DMS 273 (cell line): Measurements from ENCODE around the gene APOO.
"Not testable (repeated sequence)": the region's sequence is repeated elsewhere in the genome, so short reads cannot be mapped to it uniquely, and the experiment has no call there.

ENCODE experiments used
- DNase-seq: peaks from one replicate; lab custom pipeline; 2025; ENCODE audit not compliant: unreplicated experiment; lab: John Stamatoyannopoulos, UW

APOO gene

GRCh38 chrX:23861215-23861896 is 46.4 kb downstream of the APOO start:
- DNase-seq: no peak

GRCh38 chrX:23859238-23859637 is 48.5 kb downstream of the APOO start:
- not testable (repeated sequence) for DNase-seq

GRCh38 chrX:23857935-23858334 is 49.8 kb downstream of the APOO start:
- DNase-seq: no peak

DNA sequence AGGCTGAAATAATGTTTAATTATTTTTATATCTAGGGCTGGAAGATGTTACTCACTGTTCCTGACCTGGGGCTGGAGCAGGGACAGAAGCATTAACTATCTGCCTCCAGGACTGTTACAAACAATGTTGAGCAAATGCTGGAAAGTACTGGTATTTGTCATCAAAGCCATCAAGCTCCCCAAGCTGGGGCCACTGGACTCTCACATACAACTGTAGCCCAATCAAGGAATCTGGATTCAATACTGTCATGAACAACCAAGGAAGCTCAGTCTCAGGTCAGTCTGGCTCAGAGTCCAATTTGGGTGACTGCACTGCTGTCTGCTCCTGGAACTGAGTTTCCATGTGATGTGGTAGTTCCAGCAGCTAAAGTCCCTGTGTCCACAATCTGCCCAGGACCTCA is 50.4 kb downstream of the APOO start:
- no peak for DNase-seq

DNA sequence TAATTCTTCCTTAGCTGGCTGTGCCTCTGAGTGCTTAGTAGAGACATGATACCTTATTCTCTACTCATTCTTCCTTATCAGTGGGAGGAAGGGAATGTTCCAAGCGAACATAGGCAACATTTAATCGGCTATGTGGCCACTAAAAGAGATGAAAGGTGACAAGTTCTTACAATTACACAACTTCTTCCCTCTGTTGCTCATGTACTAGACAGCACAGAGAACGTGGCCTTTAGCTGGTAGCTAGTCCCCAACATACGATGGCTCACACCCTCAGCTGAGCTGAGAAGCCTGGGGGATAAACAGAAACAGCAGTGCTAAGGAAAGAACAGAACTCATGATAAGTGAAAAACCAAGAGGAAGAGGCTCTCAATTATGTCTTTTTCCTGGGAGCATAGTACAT is 52.2 kb downstream of the APOO start:
- DNase-seq: no peak

DNA sequence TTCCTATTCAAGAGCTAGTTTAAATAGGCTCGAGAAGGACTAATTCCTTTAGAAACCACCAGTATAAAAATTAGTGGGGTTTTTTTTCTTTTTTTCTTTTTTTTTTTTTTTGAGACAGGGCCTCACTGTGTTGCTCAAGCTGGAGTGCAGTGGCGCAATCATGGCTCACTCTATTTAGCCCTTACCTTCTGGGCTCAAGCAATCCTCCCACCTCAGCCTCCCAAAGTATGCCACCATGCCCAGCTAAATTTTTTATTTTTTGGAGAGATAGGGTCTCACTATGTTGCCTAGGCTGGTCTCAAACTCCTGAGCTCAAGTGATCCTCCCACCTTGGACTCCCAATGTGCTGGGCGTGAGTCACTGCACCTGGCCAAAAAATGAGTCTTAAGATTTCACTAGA is 52.8 kb downstream of the APOO start:
- DNase-seq: no peak

- no peak for DNase-seq
Measured at GRCh38 chrX:23854122-23854521, 53.6 kb downstream of the APOO start.

GRCh38 chrX:23851544-23851943 is 56.2 kb downstream of the APOO start:
- DNase-seq: no peak

DNA sequence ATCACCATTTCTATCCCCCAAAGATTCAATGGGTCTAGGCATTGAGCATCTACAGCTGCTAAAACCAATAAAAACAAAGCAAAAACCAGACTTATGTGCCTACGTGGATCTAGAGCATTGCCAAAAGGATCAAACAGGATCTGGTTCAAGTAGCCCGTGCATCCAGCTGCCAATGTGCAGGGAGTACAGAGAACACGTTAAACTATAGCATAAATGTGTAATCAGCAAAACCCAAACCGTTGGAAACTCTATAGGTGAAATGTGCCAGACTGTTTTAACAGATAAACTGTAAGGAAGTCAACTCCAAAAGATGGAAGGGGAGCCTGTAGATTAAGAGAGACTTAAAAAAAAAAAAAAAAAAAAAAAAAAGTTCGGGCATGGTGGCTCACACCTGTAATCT is 58.5 kb downstream of the APOO start:
- DNase-seq: no peak

DNA sequence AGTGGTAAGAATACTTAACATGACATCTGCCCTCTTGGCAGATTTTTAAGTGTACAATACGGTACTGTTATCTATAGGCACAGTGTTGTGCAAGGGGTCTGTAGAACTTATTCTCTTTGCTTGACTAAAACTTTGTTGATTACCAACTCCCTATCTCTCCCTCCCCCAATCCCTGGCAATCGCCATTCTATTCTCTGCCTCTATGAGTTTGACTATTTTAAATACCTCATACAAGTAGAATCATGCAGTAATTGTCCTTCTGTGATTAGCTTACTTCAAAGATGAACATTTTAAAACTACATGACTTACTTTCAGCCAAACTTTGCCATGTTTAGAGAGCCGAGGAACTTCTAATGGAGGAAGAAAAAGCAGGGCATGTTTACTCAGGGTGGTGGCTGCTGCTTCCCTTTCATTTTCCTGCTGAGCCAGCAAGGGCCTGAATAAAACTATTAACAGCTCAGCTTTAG is 62.4 kb downstream of the APOO start:
- no peak for DNase-seq

- no peak for DNase-seq
Measured at GRCh38 chrX:23844502-23845138, 63.1 kb downstream of the APOO start.

GRCh38 chrX:23841847-23842522 is 65.8 kb downstream of the APOO start:
- no peak for DNase-seq

DNA sequence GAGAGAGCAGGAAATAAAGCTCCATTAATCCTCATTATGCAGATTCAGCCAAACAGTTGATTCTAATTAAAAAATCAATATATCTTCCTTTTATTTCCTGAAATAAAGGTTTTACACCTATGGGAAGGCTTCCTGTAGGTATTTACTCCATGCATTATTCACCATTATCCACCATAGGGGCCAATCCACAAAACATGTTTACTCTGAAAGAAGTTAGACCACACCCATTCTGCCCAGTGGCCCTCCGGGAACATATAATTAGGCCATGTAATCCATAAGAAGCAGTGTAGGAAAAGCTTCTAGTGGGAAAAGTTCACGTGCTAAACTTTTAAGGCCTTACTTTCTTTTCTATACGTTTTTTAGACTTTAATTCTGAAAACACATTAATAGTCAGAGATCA is 67.1 kb downstream of the APOO start:
- no peak for DNase-seq

DNA sequence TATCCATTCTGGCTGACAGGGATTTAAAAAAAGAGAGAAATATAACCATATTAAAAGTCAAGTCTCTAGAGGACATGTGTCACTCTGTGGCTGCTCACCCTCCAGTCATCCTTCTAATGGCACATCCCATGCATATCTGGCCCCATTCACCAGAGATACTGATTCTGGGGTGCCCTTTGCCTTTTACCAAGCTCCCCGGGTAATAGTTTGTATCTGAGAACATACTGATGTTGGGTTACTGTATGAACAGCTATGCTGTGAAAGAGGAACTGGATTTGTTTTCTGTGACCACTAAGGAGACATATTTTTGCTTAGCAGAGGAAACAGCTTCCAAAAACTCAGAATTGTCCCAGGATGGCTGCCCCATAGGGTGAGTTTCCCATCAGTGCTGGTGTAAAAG is 68.8 kb downstream of the APOO start:
- DNase-seq: no peak

GRCh38 chrX:23832721-23833120 is 75.0 kb downstream of the APOO start:
- DNase-seq: no peak

GRCh38 chrX:23828881-23829280 is 78.9 kb downstream of the APOO start:
- no peak for DNase-seq

- DNase-seq: no peak
Measured at GRCh38 chrX:23826653-23827052, 81.1 kb downstream of the APOO start.

DNA sequence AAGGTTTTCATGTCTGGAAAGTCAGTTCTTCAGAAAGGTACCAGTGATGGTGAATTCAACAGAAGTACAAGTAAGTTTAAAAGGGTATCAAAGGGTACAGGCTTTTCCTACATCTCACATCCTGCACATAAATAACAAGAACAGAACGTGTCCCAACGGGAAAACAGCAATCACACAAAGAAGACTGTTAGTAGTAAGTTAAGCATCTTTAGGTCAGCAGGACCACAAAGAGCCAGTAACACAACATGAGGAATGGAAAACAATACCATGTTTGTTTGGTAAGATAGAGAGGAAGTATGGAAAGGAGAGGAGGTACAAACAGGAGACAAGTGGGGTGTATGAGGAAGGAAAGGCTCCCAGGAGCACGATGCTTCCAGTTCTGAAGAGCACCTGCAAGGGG is 81.5 kb downstream of the APOO start:
- no peak for DNase-seq

DNA sequence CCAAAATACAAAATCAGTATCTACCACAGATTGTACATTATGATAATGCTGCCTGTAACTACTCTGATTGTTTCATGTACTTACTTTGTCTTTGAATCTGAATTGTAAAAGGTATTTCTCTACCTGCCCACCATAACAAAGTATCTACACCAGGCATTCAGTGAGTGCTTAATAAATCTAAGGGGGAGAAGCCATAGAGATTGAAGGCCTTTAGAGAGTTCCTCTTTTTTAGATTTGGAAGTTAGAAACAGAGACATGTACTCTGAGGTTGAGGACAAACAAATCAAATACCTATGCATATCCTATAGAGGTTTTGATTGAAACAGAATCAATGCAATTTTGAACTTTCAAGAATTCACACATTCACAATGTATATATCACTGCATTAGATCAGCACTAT is 82.1 kb downstream of the APOO start:
- no peak for DNase-seq

DNA sequence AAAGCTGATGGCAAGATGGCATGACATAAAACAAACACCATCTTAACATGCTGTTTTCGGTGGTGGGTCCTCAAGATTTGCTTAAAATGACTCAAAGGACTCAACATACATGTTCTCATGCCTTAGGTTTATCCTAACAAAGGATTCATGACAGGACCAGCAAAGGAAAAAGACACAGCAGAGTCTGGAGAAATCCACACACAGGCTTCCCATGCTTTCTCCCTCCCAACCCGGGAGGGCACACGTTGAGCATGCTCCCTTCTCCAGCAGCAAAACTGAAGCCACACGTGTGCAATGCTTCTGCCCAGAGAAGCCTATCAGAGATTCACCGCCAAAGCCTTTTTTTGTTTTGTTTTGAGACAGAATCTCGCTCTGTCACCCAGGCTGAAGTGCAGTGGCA is 84.9 kb downstream of the APOO start:
- DNase-seq: no peak

GRCh38 chrX:23822397-23822796 is 85.3 kb downstream of the APOO start:
- DNase-seq: no peak

- no peak for DNase-seq
Measured at GRCh38 chrX:23821847-23822246, 85.9 kb downstream of the APOO start.
